HG03439 (cell line): ENCODE data around the gene SUN5.

Experiments used
- ATAC-seq: cut with Tn5 transposase; IDR thresholded peaks from one replicate; pipeline ENCODE4 v1.9.1; 2021; ENCODE audit warnings: mild to moderate bottlenecking, moderate library complexity; ENCODE audit not compliant: unreplicated experiment

The SUN5 gene

DNA sequence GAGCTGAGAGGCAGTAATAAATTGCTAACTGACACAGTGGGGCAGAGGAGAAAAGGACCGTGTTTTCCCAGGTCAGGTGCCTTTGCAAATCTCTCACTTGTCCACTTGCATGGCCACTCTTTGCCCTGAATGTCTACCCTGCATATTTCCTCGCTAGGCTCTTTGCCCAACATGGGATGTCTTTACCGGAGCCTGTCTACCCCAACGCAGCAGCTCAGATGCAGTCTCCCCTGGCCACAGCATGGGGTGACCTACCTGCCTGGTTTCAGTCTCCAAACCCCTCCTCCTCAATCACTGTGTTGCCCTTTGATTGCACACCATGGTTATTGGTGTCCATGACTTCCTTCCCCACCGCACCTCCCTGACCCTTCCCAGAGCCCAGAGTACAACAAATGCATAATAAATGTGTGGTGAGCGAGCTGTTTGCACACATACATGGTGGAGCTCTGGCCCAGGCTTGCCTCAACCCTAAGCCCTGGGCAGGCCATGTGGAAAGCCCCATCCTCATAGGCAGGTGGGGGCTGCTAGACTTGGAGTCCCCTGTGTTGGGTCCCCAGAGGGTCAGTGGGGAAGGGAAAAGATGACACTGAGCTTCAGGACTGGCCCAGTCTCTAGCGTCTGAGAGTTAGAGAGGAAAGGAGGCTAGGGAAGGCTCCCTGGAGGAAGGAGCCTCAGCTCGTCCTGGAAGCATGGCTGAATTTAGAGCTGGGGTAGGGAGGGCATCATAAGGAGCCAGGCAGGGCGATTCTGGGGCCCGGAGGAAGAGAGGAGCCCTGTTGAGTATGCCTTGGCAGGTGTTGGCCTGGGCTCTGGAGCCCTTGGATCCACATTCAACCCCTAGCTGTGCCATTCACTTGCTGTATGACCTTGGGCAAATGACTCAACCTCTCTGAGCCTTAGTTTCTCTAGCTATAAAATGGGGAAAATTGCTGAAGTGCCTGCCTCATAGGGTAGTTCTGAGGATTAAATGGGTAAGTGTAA lies 22.8 kb upstream of the SUN5 start:
- ATAC-seq: no peak

DNA sequence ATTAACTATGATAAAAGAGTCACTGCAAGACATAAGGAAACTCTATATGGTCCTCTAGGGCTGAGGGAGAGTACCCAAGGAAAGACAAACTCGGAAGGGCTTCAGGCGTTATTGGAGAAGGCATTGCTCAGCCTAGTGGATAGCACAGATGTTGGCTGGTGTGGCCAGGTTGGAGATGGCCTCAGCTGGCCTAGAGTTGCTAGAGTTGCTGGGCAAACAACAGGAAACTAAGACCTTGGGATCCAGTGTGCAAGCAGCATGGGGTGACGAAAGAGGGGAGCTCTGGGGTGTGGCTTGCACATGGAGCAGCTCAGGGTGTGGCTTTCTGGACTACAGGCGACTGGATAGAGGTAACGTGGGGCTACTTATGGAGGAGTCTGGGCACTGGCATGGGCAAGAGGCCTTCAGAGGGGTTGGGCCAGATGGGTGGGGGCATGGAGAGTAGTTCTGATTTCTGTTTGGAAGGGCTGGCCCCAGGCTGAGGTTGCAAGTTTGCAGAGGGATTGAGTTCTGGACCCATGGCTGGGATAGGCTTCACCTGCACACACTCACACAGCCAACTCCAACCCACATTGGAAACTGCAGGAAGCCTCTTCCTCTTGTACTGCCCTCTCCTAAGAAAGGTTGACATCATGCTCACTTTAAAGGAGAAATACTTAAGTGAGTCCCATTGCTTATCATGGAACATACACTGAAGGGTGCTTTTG lies 22.0 kb upstream of the SUN5 start:
- no peak for ATAC-seq

DNA sequence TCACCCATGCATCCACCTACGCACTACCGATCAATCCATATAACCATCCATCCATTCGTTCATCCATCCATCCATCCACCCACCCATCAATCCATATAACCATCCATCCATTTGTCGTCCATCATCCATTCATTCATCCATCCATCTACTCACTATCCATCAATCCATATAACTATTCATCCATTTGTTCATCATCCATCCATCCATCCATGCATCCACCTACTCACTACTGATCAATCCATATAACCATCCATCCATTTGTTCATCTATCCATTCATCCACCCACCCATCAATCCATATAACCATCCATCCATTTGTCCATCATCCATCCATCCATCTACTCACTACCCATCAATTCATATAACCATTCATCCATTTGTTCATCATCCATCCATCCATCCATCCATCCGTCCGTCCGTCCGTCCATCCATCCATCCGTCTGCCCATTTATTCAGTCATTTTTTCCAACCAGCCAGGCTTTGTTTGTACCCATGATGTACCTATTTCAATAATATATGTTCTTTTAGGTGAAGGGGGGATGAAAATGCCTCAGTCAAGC lies 21.2 kb upstream of the SUN5 start:
- no peak for ATAC-seq

DNA sequence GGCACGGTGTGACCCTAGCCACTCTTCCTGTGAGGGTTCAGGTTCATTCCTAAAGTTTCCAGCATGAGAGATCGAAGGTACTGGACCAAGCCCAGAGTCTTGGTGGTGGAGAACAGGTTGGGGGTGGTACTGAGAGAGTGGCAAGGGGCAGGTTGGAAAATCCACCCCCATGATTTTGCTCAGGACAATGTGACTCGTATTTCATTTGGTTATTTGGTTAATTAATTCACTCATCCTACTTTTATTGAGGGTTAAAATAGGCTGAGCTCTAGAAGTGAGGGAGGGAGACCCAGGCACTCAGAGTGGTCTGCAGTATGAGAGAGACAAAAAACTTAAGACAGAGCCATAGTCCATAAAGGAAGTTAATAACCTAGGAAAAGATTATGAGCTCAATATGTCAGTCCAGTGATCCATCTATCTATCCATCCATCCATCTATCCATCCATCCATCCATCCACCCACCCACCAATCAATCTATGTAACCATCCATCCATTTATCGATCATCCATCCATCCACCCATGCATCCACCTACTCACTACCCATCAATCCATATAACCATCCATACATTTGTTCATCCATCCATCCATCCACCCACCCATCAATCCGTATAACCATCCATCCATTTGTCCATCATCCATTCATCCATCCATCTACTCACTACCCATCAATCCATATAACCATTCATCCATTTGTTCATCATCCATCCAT lies 20.5 kb upstream of the SUN5 start:
- no peak for ATAC-seq

DNA sequence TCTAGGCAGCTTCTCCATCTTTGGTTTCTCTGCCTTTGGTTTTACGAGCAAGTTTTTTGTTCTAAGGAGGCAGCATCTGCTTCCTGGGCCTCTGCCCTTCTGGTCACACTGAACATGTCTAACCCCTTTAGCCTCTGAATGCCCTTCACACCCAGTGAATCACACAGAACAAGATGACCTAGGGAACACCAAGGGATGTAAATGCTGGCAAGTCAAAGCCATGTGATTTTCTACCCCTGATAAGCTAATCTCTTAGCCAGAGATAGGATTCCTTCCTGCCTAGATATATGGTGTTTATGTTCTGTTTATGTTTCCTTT lies 20.0 kb upstream of the SUN5 start:
- no peak for ATAC-seq

DNA sequence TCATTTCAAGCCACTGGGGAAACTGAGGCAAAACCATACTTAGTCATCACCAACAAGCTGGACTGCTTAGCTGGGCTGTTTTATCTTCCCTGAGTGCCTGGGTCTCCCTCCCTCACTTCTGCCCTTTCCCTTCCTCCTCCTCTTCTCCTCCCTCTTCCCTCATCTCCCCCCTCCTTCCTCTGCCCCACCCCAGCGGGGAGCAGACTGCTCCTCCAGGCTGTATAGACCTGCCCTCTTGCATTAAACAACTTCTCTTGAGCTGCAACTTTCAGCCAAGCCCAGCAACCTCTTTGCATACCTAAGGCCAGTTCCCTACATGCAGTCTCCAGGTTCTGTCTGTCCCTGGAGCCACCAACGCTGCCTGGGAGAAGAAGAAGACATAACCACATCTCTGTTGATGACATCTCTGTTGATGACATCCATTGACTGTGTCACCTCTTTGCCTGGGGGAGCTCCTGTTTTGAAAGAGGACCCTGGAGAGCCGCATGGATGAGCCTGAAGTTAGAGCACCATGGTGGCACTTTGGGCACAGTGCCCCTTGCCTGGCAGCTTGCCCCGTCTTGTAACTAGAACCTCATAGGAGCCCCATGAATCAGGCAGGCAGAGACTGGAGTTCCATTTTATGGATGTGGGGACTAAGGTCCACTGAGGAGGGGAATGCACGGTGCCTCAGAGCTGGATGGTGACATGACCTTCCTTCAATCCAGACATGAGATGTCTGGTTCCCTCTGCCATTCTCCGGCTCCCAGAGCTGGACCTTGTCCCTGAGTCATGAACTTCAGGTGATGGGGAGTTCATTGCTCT lies 19.4 kb upstream of the SUN5 start:
- ATAC-seq: no peak

DNA sequence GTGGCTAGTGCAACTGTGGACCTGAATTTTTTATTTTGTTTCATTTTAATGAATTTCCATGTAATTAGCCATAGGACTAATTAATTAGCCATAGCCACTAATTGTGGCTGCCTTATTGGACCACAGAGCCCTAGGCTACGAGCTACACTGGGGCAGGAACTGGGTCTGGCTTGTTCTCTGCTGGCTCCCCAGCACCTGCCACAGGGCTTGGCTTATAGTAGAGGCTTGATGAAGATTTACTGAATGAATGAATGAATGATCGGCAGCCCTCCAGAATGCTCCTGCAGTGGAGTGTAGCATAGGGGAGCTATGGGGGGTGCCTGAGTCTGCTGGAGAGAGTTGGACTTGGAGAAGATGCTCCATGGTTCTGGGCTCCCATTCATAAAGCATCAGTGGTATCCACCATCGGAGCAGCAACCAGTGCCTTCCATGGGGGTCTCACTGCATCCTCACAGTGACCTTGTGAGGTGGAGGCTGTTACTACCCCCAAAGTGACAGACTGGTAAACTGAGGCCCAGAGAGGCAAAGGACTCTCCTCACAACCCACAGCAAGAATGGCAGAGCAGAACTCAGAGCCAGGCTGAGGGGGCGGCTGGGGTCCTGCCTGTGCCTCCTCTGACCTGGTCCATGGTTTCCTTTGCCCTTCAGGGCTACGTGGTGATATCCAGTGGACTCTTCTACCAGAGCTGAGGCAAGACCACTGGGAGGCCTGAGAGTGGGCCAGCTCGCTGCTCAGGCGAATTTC lies 18.6 kb upstream of the SUN5 start:
- ATAC-seq: no peak

DNA sequence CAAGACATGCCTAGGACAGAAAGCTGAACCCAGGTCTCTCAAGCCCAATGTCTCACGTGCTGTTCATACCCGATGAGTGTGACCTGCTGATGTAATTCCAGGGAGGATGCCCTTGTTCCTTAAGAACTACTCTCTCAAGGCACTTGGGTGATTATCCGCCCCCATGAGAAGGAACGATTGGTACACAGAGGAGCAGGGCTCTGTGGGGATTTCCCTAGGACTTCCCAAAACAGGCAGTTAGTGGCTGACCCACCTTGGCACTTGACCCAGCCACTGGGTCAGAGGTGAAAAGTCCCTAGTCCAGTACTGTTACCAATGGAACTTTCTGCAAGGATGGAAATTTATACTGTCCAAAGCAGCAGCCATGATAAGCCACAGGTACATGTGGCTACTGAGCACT lies 18.1 kb upstream of the SUN5 start:
- ATAC-seq: no peak

DNA sequence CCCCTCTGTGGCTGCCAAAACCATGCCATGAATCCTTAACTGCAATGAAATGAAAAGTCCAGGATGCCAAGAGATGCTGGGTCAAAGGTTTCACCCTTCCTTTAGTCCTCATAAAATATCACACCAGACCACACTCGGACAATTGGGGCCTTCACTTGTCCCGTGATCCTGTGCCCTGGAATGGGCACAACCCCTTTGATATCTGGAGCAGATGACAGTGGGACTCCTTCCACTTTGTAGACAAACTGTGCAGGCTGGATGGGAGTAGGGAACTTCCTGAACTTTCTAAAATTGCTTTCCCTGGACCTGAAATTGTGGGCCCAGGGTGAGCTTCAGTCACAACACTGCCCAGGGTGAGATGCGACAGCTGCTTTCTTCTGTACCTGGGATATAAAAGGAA lies 17.6 kb upstream of the SUN5 start:
- ATAC-seq: no peak

DNA sequence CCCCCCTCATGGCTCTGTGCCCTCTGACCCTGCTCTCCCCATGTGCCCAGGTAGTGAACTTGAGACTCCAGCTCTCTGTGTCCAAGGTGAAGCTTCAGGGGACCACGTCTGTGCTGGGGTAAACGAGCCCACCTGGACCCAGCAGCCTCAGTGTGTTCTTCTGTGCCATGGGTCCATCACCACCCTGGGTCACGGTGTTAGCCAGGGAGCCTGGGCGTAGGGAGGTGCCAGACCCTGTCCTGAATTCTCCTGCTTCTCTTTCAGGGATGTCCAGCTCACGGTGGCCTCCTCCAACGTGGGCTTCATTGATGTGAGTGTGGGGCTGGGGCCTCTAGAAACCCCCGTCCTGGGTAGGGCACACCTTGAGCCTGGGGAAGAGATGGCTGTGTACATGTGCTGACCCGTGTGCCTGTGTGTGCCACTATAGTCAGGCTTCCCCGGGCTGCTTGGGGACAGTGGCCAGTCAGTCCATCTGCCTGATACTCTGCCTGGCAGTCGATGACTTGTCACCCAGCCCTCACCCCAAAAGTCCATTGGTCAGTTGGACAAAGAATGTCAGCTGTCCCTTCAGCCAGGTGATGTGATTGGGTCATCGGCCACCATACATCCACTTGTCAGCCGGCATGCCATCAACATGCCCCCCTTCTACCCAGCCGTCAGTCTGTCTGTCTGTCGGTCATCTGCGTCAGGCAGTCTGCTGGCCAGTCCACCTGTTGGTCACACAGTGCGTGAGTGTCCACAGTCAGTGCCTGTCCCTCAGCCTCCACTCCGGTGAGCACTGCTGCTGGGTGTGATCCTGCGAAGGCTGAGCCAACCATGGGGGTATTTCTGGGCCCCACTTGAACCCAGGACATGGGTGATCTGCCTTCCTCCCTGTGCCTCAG lies 16.3 kb upstream of the SUN5 start:
- ATAC-seq: no peak

DNA sequence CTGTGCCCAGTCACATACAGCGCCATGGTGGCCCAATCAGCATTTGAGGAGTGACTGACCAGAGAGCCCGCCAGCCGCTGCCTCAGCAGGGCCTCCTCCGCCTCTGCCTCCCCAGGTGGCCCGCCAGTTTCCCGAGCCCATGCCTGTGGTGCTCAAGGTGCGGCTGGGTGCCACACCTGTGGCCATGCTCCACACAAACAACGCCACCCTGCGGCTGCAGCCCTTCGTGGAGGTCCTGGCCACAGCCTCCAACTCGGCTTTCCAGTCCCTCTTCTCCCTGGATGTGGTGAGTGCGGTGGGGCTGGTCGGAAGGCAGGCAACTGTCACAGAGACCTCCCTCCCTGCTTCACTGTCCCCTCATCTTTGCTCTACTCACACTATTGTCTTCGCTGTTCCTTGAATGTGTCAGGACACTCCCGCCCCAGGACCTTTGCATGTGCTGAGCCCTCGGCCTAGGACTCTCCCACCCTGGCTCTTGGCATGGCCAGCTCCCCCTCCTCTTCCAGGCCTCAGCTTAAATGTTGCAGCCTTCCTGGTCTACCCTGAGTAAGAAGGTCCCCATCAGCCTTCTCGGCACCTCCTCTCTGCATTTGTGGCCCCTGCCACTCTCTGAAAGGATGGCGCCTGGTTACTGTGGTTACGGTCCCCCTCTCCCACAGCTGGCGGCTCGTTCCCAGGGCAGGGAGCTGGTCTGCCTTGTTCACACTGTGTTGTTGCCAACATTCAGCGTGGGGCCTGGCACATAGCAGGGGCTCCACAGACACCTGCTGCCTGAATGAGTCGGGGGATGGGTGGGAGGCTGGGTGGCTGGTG lies 15.4 kb upstream of the SUN5 start:
- ATAC-seq: no peak

DNA sequence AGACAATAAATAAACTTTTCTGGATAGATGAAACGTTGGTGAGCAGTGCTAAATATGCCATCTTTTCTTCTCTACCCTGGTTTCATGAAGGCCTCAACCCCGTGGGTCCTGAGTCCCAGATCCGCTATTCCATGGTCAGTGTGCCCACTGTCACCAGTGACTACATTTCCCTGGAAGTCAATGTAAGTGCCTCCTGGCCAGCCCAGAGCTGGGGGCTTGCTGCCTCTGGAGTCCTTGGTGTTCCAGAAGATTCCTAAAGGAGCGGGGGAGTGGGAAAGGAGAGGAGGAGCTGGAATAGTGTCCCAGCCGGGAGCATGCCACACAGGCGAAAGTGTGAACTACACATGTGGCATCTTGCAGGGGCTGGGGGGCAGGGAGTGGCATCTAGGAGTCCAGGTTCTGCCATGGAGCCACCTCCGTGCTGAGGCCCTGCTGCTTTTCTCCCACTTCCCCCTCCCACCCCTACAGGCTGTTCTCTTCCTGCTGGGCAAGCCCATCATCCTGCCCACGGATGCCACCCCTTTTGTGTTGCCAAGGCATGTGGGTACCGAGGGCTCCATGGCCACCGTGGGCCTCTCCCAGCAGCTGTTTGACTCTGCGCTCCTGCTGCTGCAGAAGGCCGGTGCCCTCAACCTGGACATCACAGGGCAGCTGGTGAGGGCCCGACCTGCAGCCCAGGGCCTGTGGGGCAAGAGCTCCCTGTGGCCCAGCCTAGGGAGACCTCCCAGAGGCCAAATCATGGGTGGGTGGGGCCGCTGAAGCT lies 14.1 kb upstream of the SUN5 start:
- no peak for ATAC-seq

DNA sequence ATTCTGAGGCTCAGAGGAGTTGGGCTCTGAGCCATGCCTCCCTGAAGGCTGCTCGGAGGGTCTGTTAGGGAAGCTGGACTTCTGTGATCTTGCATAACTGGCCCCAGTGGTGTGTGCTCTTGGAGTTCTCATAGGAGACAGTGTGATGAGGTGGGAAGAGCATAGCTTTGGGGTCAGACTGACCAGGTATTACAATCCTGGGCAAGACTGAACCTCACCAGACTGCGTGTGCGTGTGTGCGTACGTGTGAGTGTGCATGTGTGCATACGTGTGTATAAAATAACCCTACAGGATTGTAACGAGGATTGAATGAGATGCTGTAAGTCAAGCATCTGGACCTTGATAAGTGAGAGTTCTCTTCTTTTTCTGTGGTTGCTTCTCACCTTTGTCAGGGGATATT lies 13.3 kb upstream of the SUN5 start:
- ATAC-seq: no peak

DNA sequence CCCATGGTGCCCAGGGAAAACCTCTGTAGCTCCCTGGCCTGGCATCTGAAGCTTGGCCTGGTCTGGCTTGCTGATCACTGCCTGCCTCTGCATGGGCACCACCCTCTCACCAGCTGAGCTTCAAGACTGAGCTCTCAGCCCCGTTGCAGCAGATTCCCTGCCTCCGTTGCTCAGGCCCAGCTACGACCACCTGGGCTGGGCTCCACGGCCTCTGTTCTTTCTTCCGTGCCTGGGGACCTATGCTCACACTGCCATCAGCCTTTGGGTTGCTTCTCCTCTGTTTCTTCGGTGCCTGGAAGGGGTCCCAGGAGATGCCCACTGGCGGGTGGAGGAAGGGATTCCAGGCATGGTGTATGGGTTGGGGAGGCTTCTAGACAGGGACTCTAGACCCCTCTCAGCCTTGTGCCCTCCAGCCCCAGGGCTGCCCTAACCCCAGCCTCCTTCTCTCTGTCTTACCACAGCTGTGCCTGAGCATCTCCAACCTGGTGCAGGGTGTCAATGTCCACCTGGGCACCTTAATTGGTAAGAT lies 12.4 kb upstream of the SUN5 start:
- no peak for ATAC-seq

DNA sequence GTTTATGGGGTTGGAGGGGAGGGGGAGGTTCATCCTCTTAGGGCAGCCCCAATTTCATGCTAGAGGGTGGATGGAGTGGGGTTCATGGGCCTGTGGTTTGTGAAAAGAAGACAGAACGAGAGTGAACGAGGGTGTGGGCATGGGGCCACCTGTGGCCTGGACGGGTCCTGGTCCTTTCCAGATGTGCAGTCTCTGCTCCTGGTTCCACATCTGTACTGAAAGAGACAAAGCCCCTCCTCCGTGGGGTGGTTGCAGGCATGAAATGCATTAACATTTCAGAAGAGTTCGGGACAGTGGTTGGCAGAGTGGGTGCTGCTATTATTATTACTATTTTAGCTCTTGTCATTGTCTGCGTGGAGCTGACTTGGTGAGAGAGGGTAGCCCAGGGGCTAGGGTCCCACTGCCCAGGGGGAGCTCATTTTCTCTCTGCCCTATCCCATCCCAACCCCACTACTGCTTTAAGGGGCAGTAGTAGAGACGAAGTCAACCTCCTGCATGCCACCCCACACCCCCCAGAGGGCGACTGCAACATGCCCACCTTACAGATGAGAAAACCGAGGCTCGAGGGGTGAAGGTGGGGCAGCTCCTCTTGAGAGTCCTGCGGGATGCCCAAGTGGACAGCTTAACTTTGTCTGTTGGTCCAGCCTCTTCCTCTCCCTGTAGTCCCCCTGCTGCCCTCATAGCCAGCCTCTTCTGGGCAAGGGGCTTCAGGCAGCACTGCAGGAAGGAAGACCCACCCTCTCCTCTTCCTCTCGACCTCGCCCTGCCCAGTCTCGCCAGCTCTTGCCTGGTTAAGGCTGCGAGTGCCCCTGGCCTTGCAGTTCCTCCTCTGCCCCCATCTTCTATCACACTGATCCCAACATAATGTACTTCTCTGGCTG lies 11.7 kb upstream of the SUN5 start:
- no peak for ATAC-seq

DNA sequence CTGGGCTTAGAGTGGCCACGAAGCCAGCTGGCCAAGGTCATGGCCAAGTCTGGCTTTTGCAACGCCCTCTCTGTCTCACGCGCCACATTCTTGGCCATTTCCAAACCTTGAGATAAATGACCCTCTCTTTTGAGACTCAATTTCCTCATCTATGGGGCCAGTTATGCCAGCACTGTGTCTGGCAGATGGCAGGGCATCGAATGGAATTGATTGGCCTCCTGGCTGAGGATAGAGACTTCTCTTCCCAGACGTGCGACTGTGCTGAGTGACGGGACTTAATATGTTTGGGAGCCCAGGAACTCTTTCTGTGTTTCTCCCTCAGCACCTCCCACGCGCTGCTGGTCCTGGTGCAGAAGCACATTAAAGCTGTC lies 10.9 kb upstream of the SUN5 start:
- no peak for ATAC-seq
